IMR-90 (cell line): ENCODE data around the gene AKAP13. TPM values are rescaled to one million over a fixed set of nuclear protein-coding genes. Genes with fewer than 3 reads are reported as not detected.

ENCODE experiments used
- ATAC-seq: fragments of 200-7000 bp; cut with Tn5 transposase; 2 replicates; pipeline ENCODE4 v1.9.1; 2020; ENCODE audit warnings: low read depth, mild to moderate bottlenecking, moderate library complexity
- BruUV-seq: library from RNA; stranded (reverse); fragments of 400-500 nt; replicated peaks from 2 replicates; lab custom pipeline; 2021; lab: Mats Ljungman, UMichigan
- CTCF ChIA-PET: fragments of 300-600 bp; formaldehyde crosslinking; extraction: SDS; loops from one replicate; lab custom pipeline; 2021; ENCODE audit warnings: antibody characterized with exemption; lab: Yijun Ruan, JAX
- POLR2A ChIA-PET: fragments of 300-600 bp; sonication (Branson Sonifier 250); formaldehyde crosslinking; loops from one replicate; lab custom pipeline; 2022; ENCODE audit warnings: antibody characterized with exemption; ENCODE audit not compliant: unreplicated experiment; lab: Charles Lee
- DNase-seq: peaks from one replicate; pipeline ENCODE4 v3.0.0; 2013
- H2AFZ ChIP-seq: replicated peaks from 2 replicates; pipeline ENCODE3; 2013; ENCODE audit warnings: low read length, mild to moderate bottlenecking; ENCODE audit not compliant: poor library complexity
- H2AK5ac ChIP-seq: 2 replicates; pipeline ENCODE4 v1.6.1; 2013; ENCODE audit warnings: low read depth, low read length, inconsistent platforms
- H2AK9ac ChIP-seq: replicated peaks from 2 replicates; pipeline ENCODE3; 2013; ENCODE audit warnings: mild to moderate bottlenecking, low read depth, low read length, moderate library complexity; ENCODE audit not compliant: poor library complexity
- H2BK120ac ChIP-seq: 2 replicates; pipeline ENCODE4 v1.6.1; 2013; ENCODE audit warnings: low read depth, low read length, inconsistent platforms
- H2BK15ac ChIP-seq: 3 replicates; pipeline ENCODE4 v1.6.1; 2013; ENCODE audit warnings: low read depth, low read length, inconsistent platforms
- H2BK20ac ChIP-seq: 2 replicates; pipeline ENCODE4 v1.6.1; 2013; ENCODE audit warnings: low read depth, mild to moderate bottlenecking, inconsistent platforms, low read length, moderate library complexity
- H2BK5ac ChIP-seq: 2 replicates; pipeline ENCODE4 v1.6.1; 2013; ENCODE audit warnings: mild to moderate bottlenecking, low read depth, low read length, inconsistent platforms; ENCODE audit not compliant: poor library complexity, severe bottlenecking
- H3K14ac ChIP-seq: replicated peaks from 2 replicates; pipeline ENCODE4 v1.6.1; 2013; ENCODE audit warnings: low read depth, low read length, inconsistent platforms
- H3K18ac ChIP-seq: 2 replicates; pipeline ENCODE4 v1.6.1; 2013; ENCODE audit warnings: low read depth, low read length, control low read depth
- H3K23ac ChIP-seq: 2 replicates; pipeline ENCODE4 v1.6.1; 2013; ENCODE audit warnings: low read depth, low read length, inconsistent platforms
- H3K27ac ChIP-seq: 2 replicates; pipeline ENCODE4 v1.5.1; 2013; ENCODE audit warnings: mild to moderate bottlenecking, control low read depth, low read length; ENCODE audit not compliant: insufficient read depth
- H3K27me3 ChIP-seq: 2 replicates; pipeline ENCODE4 v1.6.1; 2013; ENCODE audit warnings: low read length; ENCODE audit not compliant: control insufficient read depth, insufficient read depth
- H3K36me3 ChIP-seq: 2 replicates; pipeline ENCODE4 v1.6.1; 2013; ENCODE audit warnings: low read length, mixed read lengths; ENCODE audit not compliant: control insufficient read depth, insufficient read depth
- H3K4ac ChIP-seq: 2 replicates; pipeline ENCODE4 v1.6.1; 2013; ENCODE audit warnings: low read depth, low read length, inconsistent platforms
- H3K4me1 ChIP-seq: 2 replicates; pipeline ENCODE4 v1.6.1; 2013; ENCODE audit warnings: low read length, mixed read lengths; ENCODE audit not compliant: control insufficient read depth, insufficient read depth
- H3K4me2 ChIP-seq: 2 replicates; pipeline ENCODE4 v1.6.1; 2013; ENCODE audit warnings: low read depth, mild to moderate bottlenecking, control low read depth, low read length, moderate library complexity
- H3K4me3 ChIP-seq: 2 replicates; pipeline ENCODE4 v1.5.1; 2013; ENCODE audit warnings: low read depth, mild to moderate bottlenecking, control low read depth, low read length, moderate library complexity; ENCODE audit not compliant: insufficient read depth
- H3K56ac ChIP-seq: 2 replicates; pipeline ENCODE4 v1.6.1; 2013; ENCODE audit warnings: low read length, inconsistent platforms; ENCODE audit not compliant: insufficient read depth; ENCODE audit errors: extremely low read depth
- H3K79me1 ChIP-seq, 2 experiments: 2 replicates each; pipeline ENCODE4 v1.6.1; 2013; ENCODE audit warnings: low read length in 2 of 2, inconsistent platforms in 1 of 2, low read depth in 1 of 2
- H3K9ac ChIP-seq: 2 replicates; pipeline ENCODE4 v1.6.1; 2013; ENCODE audit warnings: low read depth, low read length, control low read depth
- H3K9me1 ChIP-seq: 2 replicates; pipeline ENCODE4 v1.6.1; 2013; ENCODE audit warnings: low read length, inconsistent platforms; ENCODE audit not compliant: insufficient read depth
- H3K9me3 ChIP-seq: 2 replicates; pipeline ENCODE4 v1.6.1; 2013; ENCODE audit warnings: low read length; ENCODE audit not compliant: control insufficient read depth, insufficient read depth
- H4K20me1 ChIP-seq: 2 replicates; pipeline ENCODE4 v1.6.1; 2013; ENCODE audit warnings: low read length, inconsistent platforms; ENCODE audit not compliant: insufficient read depth
- H4K5ac ChIP-seq: 2 replicates; pipeline ENCODE4 v1.6.1; 2013; ENCODE audit warnings: mild to moderate bottlenecking, low read depth, low read length, control low read depth
- H4K8ac ChIP-seq, 2 experiments: 2 replicates each; pipeline ENCODE4 v1.6.1; 2013; ENCODE audit warnings: low read depth in 2 of 2, low read length in 2 of 2, control low read depth in 1 of 2, inconsistent platforms in 1 of 2
- H4K91ac ChIP-seq: 2 replicates; pipeline ENCODE4 v1.6.1; 2013; ENCODE audit warnings: low read depth, low read length, inconsistent platforms; ENCODE audit not compliant: insufficient read depth
- BHLHE40 ChIP-seq: fragments of 150-350 bp; IDR thresholded peaks from 2 replicates; pipeline ENCODE4 v1.6.1; 2016; ENCODE audit warnings: mild to moderate bottlenecking, low read depth, low read length
- CEBPB ChIP-seq: IDR thresholded peaks from 2 replicates; pipeline ENCODE4 v1.6.1; 2012; ENCODE audit warnings: low read depth, low read length, improper control_type of control experiment
- CHD1 ChIP-seq: IDR thresholded peaks from 2 replicates; pipeline ENCODE4 v1.6.1; 2012; ENCODE audit warnings: low read depth, low read length, improper control_type of control experiment
- ELK1 ChIP-seq: fragments of 150-350 bp; IDR thresholded peaks from 2 replicates; pipeline ENCODE4 v1.6.1; 2016; ENCODE audit warnings: low read depth, mild to moderate bottlenecking, low read length, moderate library complexity, borderline replicate concordance
- FOS ChIP-seq: fragments of 150-350 bp; IDR thresholded peaks from 2 replicates; pipeline ENCODE4 v1.6.1; 2016; ENCODE audit warnings: low read depth, low read length
- MAFK ChIP-seq: IDR thresholded peaks from 2 replicates; pipeline ENCODE4 v1.6.1; 2012; ENCODE audit warnings: low read depth, low read length, improper control_type of control experiment
- MAZ ChIP-seq: IDR thresholded peaks from 2 replicates; pipeline ENCODE4 v1.6.1; 2012; ENCODE audit warnings: low read depth, mild to moderate bottlenecking, low read length, improper control_type of control experiment, moderate library complexity, borderline replicate concordance
- MXI1 ChIP-seq: IDR thresholded peaks from 2 replicates; pipeline ENCODE4 v1.6.1; 2012; ENCODE audit warnings: low read depth, mild to moderate bottlenecking, low read length, moderate library complexity, borderline replicate concordance
- NFE2L2 ChIP-seq: fragments of 150-350 bp; IDR thresholded peaks from 2 replicates; pipeline ENCODE4 v1.6.1; 2016; ENCODE audit warnings: low read depth, mild to moderate bottlenecking, low read length
- POLR2A ChIP-seq: IDR thresholded peaks from 2 replicates; pipeline ENCODE4 v1.6.1; 2012; ENCODE audit warnings: mild to moderate bottlenecking, low read depth, low read length
- RAD21 ChIP-seq: IDR thresholded peaks from 2 replicates; pipeline ENCODE4 v1.6.1; 2012; ENCODE audit warnings: low read length, improper control_type of control experiment
- RCOR1 ChIP-seq: IDR thresholded peaks from 2 replicates; pipeline ENCODE4 v1.6.1; 2012; ENCODE audit warnings: mild to moderate bottlenecking, low read length, improper control_type of control experiment; ENCODE audit not compliant: insufficient replicate concordance
- RFX5 ChIP-seq: IDR thresholded peaks from 2 replicates; pipeline ENCODE4 v1.8.0; 2012; ENCODE audit warnings: low read depth, mild to moderate bottlenecking, low read length, moderate library complexity
- SMC3 ChIP-seq: fragments of 150-350 bp; IDR thresholded peaks from 2 replicates; pipeline ENCODE4 v1.6.1; 2016; ENCODE audit warnings: low read depth, mild to moderate bottlenecking, antibody characterized with exemption, low read length, moderate library complexity
- USF2 ChIP-seq: fragments of 150-350 bp; IDR thresholded peaks from 2 replicates; pipeline ENCODE4 v1.6.1; 2017; ENCODE audit warnings: mild to moderate bottlenecking, antibody characterized with exemption, low read length, low read depth
- WGBS, 2 experiments: methylation state at CpG; one replicate each; pipeline versions ENCODE4 v1.1.5 to v1.1.7; 2013; ENCODE audit warnings: missing lambda C conversion rate in 2 of 2; ENCODE audit not compliant: insufficient read length in 1 of 2; ENCODE audit errors: extremely low coverage in 2 of 2; 5-methylcytosine and 5-hydroxymethylcytosine counted together
- dilution Hi-C: fragments of 300-500 bp; cut with HindIII; formaldehyde crosslinking; loops from one replicate; pipeline ENCODE4 v1.14.3; 2018; ENCODE audit warnings: low sequenced_read_pairs; ENCODE audit not compliant: unreplicated experiment
- in situ Hi-C: fragments of 300-500 bp; cut with MboI; formaldehyde crosslinking; loops from 3 replicates; pipeline ENCODE4 v1.14.3; 2019; ENCODE audit warnings: low sequenced_read_pairs, inconsistent platforms, mixed read lengths
- intact Hi-C: fragments of 100-400 bp; cut with micrococcal nuclease; formaldehyde crosslinking; loops from 2 replicates; pipeline ENCODE4 v1.10.0; 2022
- polyA plus RNA-seq, 3 experiments: library from polyadenylated mRNA; depleted of rRNA; stranded (reverse); fragments of >200 nt; gene quantifications; 2 replicates each; pipeline ENCODE4 v1.2.3, GENCODE V29; 2012; ENCODE audit warnings: low replicate concordance in 1 of 3
- total RNA-seq: library from RNA; depleted of rRNA; stranded (reverse); fragments of >200 nt; gene quantifications from 2 replicates; pipeline ENCODE4 v1.2.3, GENCODE V29; 2012
- TF ChIP-seq, protein P1 (sequence below): conservative IDR thresholded peaks from 2 replicates; pipeline ENCODE4 v1.5.1; 2012; ENCODE audit warnings: mild to moderate bottlenecking, low read depth, low read length, improper control_type of control experiment

Gene AKAP13
- total and polyA plus RNA-seq, 2 of the 4 experiments (the other 2 are of a cell fraction), result 10.4 to 46.4 TPM

DNA sequence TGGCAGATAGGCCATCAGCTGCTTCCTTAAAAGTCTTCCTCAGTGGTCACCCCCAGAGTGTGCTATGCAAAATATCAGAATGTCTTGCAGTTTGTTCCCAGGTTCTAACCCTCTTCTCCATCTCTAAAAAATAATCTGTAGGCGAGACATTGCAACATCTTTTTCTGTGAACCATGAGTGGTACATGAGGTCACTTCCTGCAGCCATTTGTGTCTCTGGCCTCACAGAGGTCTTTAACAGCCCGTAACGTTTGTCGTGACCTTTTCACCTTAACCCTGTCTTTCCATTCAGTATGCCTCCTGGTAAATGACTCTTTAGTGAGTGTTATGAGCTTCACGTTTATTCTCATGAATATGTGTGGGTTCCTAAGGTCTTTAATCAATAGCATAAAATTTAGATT lies 269.0 kb downstream of the AKAP13 start:
- H3K4ac ChIP-seq, result peak overlapping the region; percentile 81; the same call in 1 of the 2 replicates
- ATAC-seq (peak; percentile 76), DNase-seq (peak; percentile 90)
- no CpG with 5 or more reads among the region's 5 CpGs for WGBS, 2 experiments
- H3K4me3 ChIP-seq, result no peak overlapping the region
- no peak overlapping the region; the same call in 2 of the 3 replicates for H2BK15ac ChIP-seq
- ChIA-PET POLR2A (no interaction called here), CTCF (interaction anchor here (0.8 kb wide), 1 partner anchor 10 kb away, joined by 3 read pairs; no protein-coding TSS in a partner anchor)
- H3K9me3 ChIP-seq, result no peaks in the 10 kb centered on the region
- H2AK9ac ChIP-seq, result no peak overlapping the region
- BruUV-seq, result no TSS peak
- H2AFZ ChIP-seq, result peak overlapping the region; percentile 64
- peak overlapping the region; percentile 67; the same call in 1 of the 2 replicates for H2BK20ac ChIP-seq
- peaks cover 15% of the 10 kb centered on the region; the same call in 1 of the 2 replicates for H3K9me1 ChIP-seq
- peak overlapping the region; percentile 36; the same call in 1 of the 2 replicates for H3K27ac ChIP-seq
- no peak overlapping the region for H4K91ac ChIP-seq
- H2BK5ac ChIP-seq, result peak overlapping the region; percentile 97
- H3K9ac ChIP-seq, result no peak overlapping the region
- peak overlapping the region; percentile 74 for H3K18ac ChIP-seq
- no peaks in the 10 kb centered on the region for H4K20me1 ChIP-seq
- peaks cover 8% of the 10 kb centered on the region for H3K36me3 ChIP-seq
- peaks cover 22 to 62% of the 10 kb centered on the region in 2 experiments for H3K79me1 ChIP-seq
- peak overlapping the region; percentile 78 for H4K5ac ChIP-seq
- 0 out of 2 replicates have a peak overlapping the region, but pooled peaks have one; percentile 60 for H3K23ac ChIP-seq
- H2BK120ac ChIP-seq, result peak overlapping the region; percentile 78
- in situ Hi-C loops, result no loop called here
- H3K4me1 ChIP-seq, result peaks cover 12% of the 10 kb centered on the region
- intact Hi-C loops, result no loop called here
- dilution Hi-C loops, result no loop called here
- peak overlapping the region; percentile 34 for H3K4me2 ChIP-seq
- no peak overlapping the region for H3K56ac ChIP-seq
- peak overlapping the region; percentile 33; the same call in 1 of the 2 replicates for H2AK5ac ChIP-seq
- H3K14ac ChIP-seq, result peak overlapping the region; percentile 92
- no peaks in the 10 kb centered on the region for H3K27me3 ChIP-seq
- peak overlapping the region; percentile 8 to 92 for H4K8ac ChIP-seq
- TF ChIP-seq RFX5, result no peak
- TF ChIP-seq MAZ, result no peak
- TF ChIP-seq USF2, result no peak
- TF ChIP-seq, protein P1, sequence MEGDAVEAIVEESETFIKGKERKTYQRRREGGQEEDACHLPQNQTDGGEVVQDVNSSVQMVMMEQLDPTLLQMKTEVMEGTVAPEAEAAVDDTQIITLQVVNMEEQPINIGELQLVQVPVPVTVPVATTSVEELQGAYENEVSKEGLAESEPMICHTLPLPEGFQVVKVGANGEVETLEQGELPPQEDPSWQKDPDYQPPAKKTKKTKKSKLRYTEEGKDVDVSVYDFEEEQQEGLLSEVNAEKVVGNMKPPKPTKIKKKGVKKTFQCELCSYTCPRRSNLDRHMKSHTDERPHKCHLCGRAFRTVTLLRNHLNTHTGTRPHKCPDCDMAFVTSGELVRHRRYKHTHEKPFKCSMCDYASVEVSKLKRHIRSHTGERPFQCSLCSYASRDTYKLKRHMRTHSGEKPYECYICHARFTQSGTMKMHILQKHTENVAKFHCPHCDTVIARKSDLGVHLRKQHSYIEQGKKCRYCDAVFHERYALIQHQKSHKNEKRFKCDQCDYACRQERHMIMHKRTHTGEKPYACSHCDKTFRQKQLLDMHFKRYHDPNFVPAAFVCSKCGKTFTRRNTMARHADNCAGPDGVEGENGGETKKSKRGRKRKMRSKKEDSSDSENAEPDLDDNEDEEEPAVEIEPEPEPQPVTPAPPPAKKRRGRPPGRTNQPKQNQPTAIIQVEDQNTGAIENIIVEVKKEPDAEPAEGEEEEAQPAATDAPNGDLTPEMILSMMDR, result no peak
- TF ChIP-seq CHD1, result no peak
- TF ChIP-seq ELK1, result no peak
- peak; percentile 28; the same call in 1 of the 2 replicates for TF ChIP-seq FOS
- TF ChIP-seq MXI1, result no peak
- TF ChIP-seq CEBPB, result peak; percentile 99
- TF ChIP-seq RCOR1, result no peak
- TF ChIP-seq POLR2A, result no peak
- no peak for TF ChIP-seq SMC3
- TF ChIP-seq BHLHE40, result peak; percentile 12; the same call in 1 of the 2 replicates
- TF ChIP-seq RAD21, result no peak
- TF ChIP-seq NFE2L2, result no peak
- TF ChIP-seq MAFK, result no peak
